Cardiac muscle cell (in vitro differentiated cells and primary cell): Measurements from ENCODE around the gene GNAL. TPM values are rescaled to one million over a fixed set of nuclear protein-coding genes. Genes with fewer than 3 reads are reported as not detected.

Source experiments
- DNase-seq, 2 donors: peaks; one replicate each; pipeline versions ENCODE4 v3.0.0 to v3.0.0-alpha.2; 2010 to 2017; ENCODE audit warnings: low read depth in 1 of 2, low spot score in 1 of 2
- H3K27ac ChIP-seq: fragments of 200-600 bp; sonication (generic); 2 replicates; pipeline ENCODE4 v1.5.1; 2016
- H3K27me3 ChIP-seq: fragments of 200-600 bp; sonication (generic); 2 replicates; pipeline ENCODE4 v1.6.0; 2016; ENCODE audit warnings: control low read depth
- H3K36me3 ChIP-seq: fragments of 200-600 bp; sonication (generic); 2 replicates; pipeline ENCODE4 v1.5.1; 2016; ENCODE audit warnings: control low read depth
- H3K4me1 ChIP-seq: fragments of 200-600 bp; sonication (generic); 2 replicates; pipeline ENCODE4 v1.8.1; 2017; ENCODE audit warnings: low read depth, mild to moderate bottlenecking, mixed run types
- H3K4me3 ChIP-seq: fragments of 200-600 bp; sonication (generic); 2 replicates; pipeline ENCODE4 v1.5.1; 2016; ENCODE audit warnings: mild to moderate bottlenecking
- H3K9me3 ChIP-seq: fragments of 200-600 bp; sonication (generic); 2 replicates; pipeline ENCODE4 v1.5.1; 2017; ENCODE audit warnings: low read depth, mild to moderate bottlenecking, control low read depth
- CTCF ChIP-seq: IDR thresholded peaks from 2 replicates; pipeline ENCODE4 v1.5.1; 2012; ENCODE audit warnings: low read depth, mild to moderate bottlenecking, low read length
- polyA plus RNA-seq: library from polyadenylated mRNA; unstranded; fragments of >200 nt; fragmentation: Nextera tagmentation; extraction: Ambion mirVana; gene quantifications from 2 replicates; pipeline ENCODE4 v1.2.1, GENCODE V29; 2016
- total RNA-seq: library from RNA; depleted of rRNA; stranded (reverse); fragments of >200 nt; gene quantifications from 2 replicates; pipeline ENCODE4 v1.2.3, GENCODE V29; 2016

The GNAL gene
- total and polyA plus RNA-seq, 2 experiments from 2014 or later = 10.4 to 10.6 TPM

GRCh38 chr18:11654736-11655605 is 34.1 kb upstream of the GNAL start:
- no peaks in the 10 kb centered on the region for H3K9me3 ChIP-seq
- H3K27me3 ChIP-seq = peaks cover 23% of the 10 kb centered on the region
- peak; percentile 85 for TF ChIP-seq CTCF
- H3K36me3 ChIP-seq = no peaks in the 10 kb centered on the region
- no peaks in the 10 kb centered on the region for H3K4me1 ChIP-seq
- H3K27ac ChIP-seq = no peak overlapping the region
- no peak overlapping the region for H3K4me3 ChIP-seq
- DNase-seq = peak; percentile 44 to 77

- Histone ChIP-seq H3K36me3 (no peaks in the 10 kb centered on the region), H3K27ac (no peak overlapping the region), H3K4me1 (no peaks in the 10 kb centered on the region), H3K9me3 (no peaks in the 10 kb centered on the region), H3K4me3 (no peak overlapping the region), H3K27me3 (peaks cover 21% of the 10 kb centered on the region)
- TF ChIP-seq CTCF = no peak
- DNase-seq = no peak
These were observed 33.5 kb upstream of the GNAL start for GRCh38 chr18:11655606-11655932.

GRCh38 chr18:11657152-11657551 is 31.9 kb upstream of the GNAL start:
- H3K4me3 ChIP-seq = no peak overlapping the region
- no peaks in the 10 kb centered on the region for H3K4me1 ChIP-seq
- DNase-seq = no peak
- no peaks in the 10 kb centered on the region for H3K9me3 ChIP-seq
- peaks cover 18% of the 10 kb centered on the region for H3K27me3 ChIP-seq
- no peak for TF ChIP-seq CTCF
- H3K27ac ChIP-seq = no peak overlapping the region
- H3K36me3 ChIP-seq = no peaks in the 10 kb centered on the region

- H3K9me3 ChIP-seq = no peaks in the 10 kb centered on the region
- no peaks in the 10 kb centered on the region for H3K4me1 ChIP-seq
- H3K36me3 ChIP-seq = no peaks in the 10 kb centered on the region
- H3K27me3 ChIP-seq = peaks cover 18% of the 10 kb centered on the region
- no peak overlapping the region for H3K27ac ChIP-seq
- no peak overlapping the region for H3K4me3 ChIP-seq
- DNase-seq = no peak
- no peak for TF ChIP-seq CTCF
These were observed 31.5 kb upstream of the GNAL start for GRCh38 chr18:11657554-11657953.

GRCh38 chr18:11658019-11658418 is 31.0 kb upstream of the GNAL start:
- Histone ChIP-seq H3K4me3 (no peak overlapping the region), H3K27me3 (peaks cover 18% of the 10 kb centered on the region), H3K27ac (no peak overlapping the region), H3K4me1 (no peaks in the 10 kb centered on the region), H3K9me3 (no peaks in the 10 kb centered on the region), H3K36me3 (no peaks in the 10 kb centered on the region)
- no peak for TF ChIP-seq CTCF
- DNase-seq = no peak
